CD4-positive, CD25-positive, alpha-beta regulatory T cell (primary cell): ENCODE measurements around the gene MAPK8IP3. TPM values are rescaled to one million over a fixed set of nuclear protein-coding genes. Genes with fewer than 3 reads are reported as not detected.
A peak's percentile ranks its signal among the peaks of the same experiment; 100 is the strongest.

Source experiments
- ATAC-seq, 2 donors: fragments of 150-1000 bp; cut with Tn5 transposase; one replicate each; pipeline ENCODE4 v1.10.0; 2021; ENCODE audit warnings: low read depth in 2 of 2, moderate number of reproducible peaks in 2 of 2, moderate library complexity in 1 of 2
- DNase-seq, 3 donors: peaks; one replicate each; pipeline versions ENCODE4 v3.0.0 to v3.0.0-alpha.2; 2012 to 2022; ENCODE audit warnings: mixed read lengths in 1 of 3
- H3K27ac ChIP-seq: one replicate; pipeline ENCODE4 v1.7.0; 2013; ENCODE audit warnings: mild to moderate bottlenecking, low read length; ENCODE audit not compliant: insufficient read depth, poor library complexity, severe bottlenecking
- H3K27me3 ChIP-seq: one replicate; pipeline ENCODE4 v1.7.0; 2013; ENCODE audit warnings: low read length; ENCODE audit not compliant: control insufficient read depth, insufficient read depth
- H3K36me3 ChIP-seq: one replicate; pipeline ENCODE4 v1.7.0; 2013; ENCODE audit warnings: mild to moderate bottlenecking, low read length, moderate library complexity; ENCODE audit not compliant: control insufficient read depth, insufficient read depth
- H3K4me1 ChIP-seq: 2 replicates; pipeline ENCODE4 v1.7.0; 2013; ENCODE audit warnings: mild to moderate bottlenecking, low read length; ENCODE audit not compliant: insufficient read depth, control insufficient read depth, poor library complexity, severe bottlenecking
- H3K4me3 ChIP-seq: one replicate; pipeline ENCODE4 v1.7.0; 2013; ENCODE audit warnings: low read depth, mild to moderate bottlenecking, low read length, moderate library complexity
- H3K9me3 ChIP-seq, 2 experiments: 1 replicate in 1 of 2; 2 replicates in 1 of 2; pipeline ENCODE4 v1.7.0; 2013; ENCODE audit warnings: low read length in 2 of 2, mild to moderate bottlenecking in 1 of 2, moderate library complexity in 1 of 2; ENCODE audit not compliant: control insufficient read depth in 2 of 2
- H3K27ac Mint-ChIP-seq, 3 donors: one replicate each; pipeline ENCODE4 v1.8.0; 2020 to 2022; ENCODE audit warnings: mild to moderate bottlenecking in 3 of 3, mixed read lengths in 3 of 3, moderate library complexity in 2 of 3
- H3K27me3 Mint-ChIP-seq: one replicate; pipeline ENCODE4 v1.8.0; 2022; ENCODE audit warnings: mild to moderate bottlenecking, mixed read lengths
- H3K36me3 Mint-ChIP-seq: one replicate; pipeline ENCODE4 v1.8.0; 2020; ENCODE audit warnings: mixed read lengths
- H3K4me1 Mint-ChIP-seq, 4 donors: one replicate each; pipeline ENCODE4 v1.8.0; 2020 to 2022; ENCODE audit warnings: mixed read lengths in 4 of 4, mild to moderate bottlenecking in 1 of 4
- H3K4me3 Mint-ChIP-seq, 4 donors: one replicate each; pipeline ENCODE4 v1.8.0; 2020 to 2022; ENCODE audit warnings: mild to moderate bottlenecking in 4 of 4, mixed read lengths in 4 of 4, moderate library complexity in 3 of 4
- H3K9me3 Mint-ChIP-seq, 7 donors: one replicate each; pipeline ENCODE4 v1.8.0; 2020 to 2022; ENCODE audit warnings: mixed read lengths in 7 of 7, mild to moderate bottlenecking in 3 of 7, moderate library complexity in 2 of 7
- polyA plus RNA-seq, 4 donors: library from polyadenylated mRNA; unstranded; fragments of 300-500 nt; fragmentation: Illumina TruSeq; gene quantifications; one replicate each; pipeline ENCODE4 v1.2.3, GENCODE V29; 2021
- total RNA-seq: library from RNA; stranded (reverse); gene quantifications from one replicate; pipeline ENCODE4 v1.2.3, GENCODE V29; 2022

Gene MAPK8IP3
- total and polyA plus RNA-seq, 5 donors from 2014 or later: 0.79 to 222 (median 1.4) TPM

GRCh38 chr16:1707193-1707790 lies 1.3 kb downstream of the MAPK8IP3 start:
- Mint-ChIP-seq H3K27ac (peak overlapping the region in 2 of 3 donors; percentile 85 to 90), H3K4me1 (peaks cover 9 to 54% (median 22%) of the 10 kb centered on the region in 4 donors), H3K27me3 (no peaks in the 10 kb centered on the region), H3K36me3 (peaks cover 3% of the 10 kb centered on the region), H3K9me3 (peaks cover 0 to 1% (median 0%) of the 10 kb centered on the region in 7 donors), H3K4me3 (peak overlapping the region; percentile 86 to 97 (median 89))
- H3K27me3 ChIP-seq: no peaks in the 10 kb centered on the region
- H3K36me3 ChIP-seq: peaks cover 3% of the 10 kb centered on the region
- ATAC-seq: no peak
- H3K4me3 ChIP-seq: peak overlapping the region; percentile 85
- H3K4me1 ChIP-seq: peaks cover 31% of the 10 kb centered on the region
- H3K9me3 ChIP-seq: no peaks in the 10 kb centered on the region
- H3K27ac ChIP-seq: peak overlapping the region; percentile 84
- peak in 2 of 3 donors; percentile 13 to 41 for DNase-seq

GRCh38 chr16:1708083-1708767 lies 2.2 kb downstream of the MAPK8IP3 start:
- Histone ChIP-seq H3K27ac (no peak overlapping the region), H3K4me3 (peak overlapping the region; percentile 85), H3K9me3 (no peaks in the 10 kb centered on the region), H3K27me3 (no peaks in the 10 kb centered on the region), H3K4me1 (peaks cover 35% of the 10 kb centered on the region), H3K36me3 (no peaks in the 10 kb centered on the region)
- ATAC-seq (no peak), DNase-seq (no peak)
- peaks cover 9 to 61% (median 22%) of the 10 kb centered on the region in 4 donors for H3K4me1 Mint-ChIP-seq
- H3K4me3 Mint-ChIP-seq: peak overlapping the region; percentile 86 to 97 (median 89)
- peak overlapping the region in 2 of 3 donors; percentile 26 to 85 for H3K27ac Mint-ChIP-seq
- peaks cover 0 to 1% (median 0%) of the 10 kb centered on the region in 7 donors for H3K9me3 Mint-ChIP-seq
- no peaks in the 10 kb centered on the region for H3K36me3 Mint-ChIP-seq
- no peaks in the 10 kb centered on the region for H3K27me3 Mint-ChIP-seq

DNA sequence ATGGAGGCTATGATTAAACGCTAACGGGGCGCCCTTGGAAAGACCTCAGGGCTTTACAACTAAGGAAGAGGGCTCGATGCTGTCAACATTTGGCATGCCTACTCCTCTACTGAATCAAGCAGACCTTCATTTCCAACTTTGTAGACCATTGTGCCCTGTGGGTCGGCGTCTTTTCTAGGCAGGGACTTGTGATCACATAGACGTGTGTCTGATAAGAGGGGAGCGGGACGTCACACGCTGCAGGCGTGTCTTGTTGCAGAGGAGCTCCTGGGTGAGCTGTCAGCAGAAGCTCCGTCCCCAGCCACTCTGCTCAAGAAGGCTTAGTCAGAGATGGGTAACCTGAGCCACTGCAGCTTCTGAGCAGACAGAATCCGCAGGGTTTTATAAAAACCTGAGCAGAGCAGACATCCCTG lies 2.8 kb downstream of the MAPK8IP3 start:
- no peak overlapping the region for H3K4me3 ChIP-seq
- H3K36me3 Mint-ChIP-seq: no peaks in the 10 kb centered on the region
- peak overlapping the region in 2 of 4 donors; percentile 50 to 86 for H3K4me3 Mint-ChIP-seq
- H3K27me3 ChIP-seq: no peaks in the 10 kb centered on the region
- no peak overlapping the region for H3K27ac ChIP-seq
- peaks cover 9 to 66% (median 22%) of the 10 kb centered on the region in 4 donors for H3K4me1 Mint-ChIP-seq
- H3K9me3 ChIP-seq: no peaks in the 10 kb centered on the region
- ATAC-seq (no peak), DNase-seq (no peak)
- no peaks in the 10 kb centered on the region for H3K36me3 ChIP-seq
- H3K27ac Mint-ChIP-seq: peak overlapping the region in 1 of 3 donors; percentile 11
- no peaks in the 10 kb centered on the region for H3K27me3 Mint-ChIP-seq
- H3K4me1 ChIP-seq: peaks cover 35% of the 10 kb centered on the region
- peaks cover 0 to 1% (median 0%) of the 10 kb centered on the region in 7 donors for H3K9me3 Mint-ChIP-seq

GRCh38 chr16:1709356-1709755 lies 3.4 kb downstream of the MAPK8IP3 start:
- H3K4me3 Mint-ChIP-seq: peak overlapping the region in 1 of 4 donors; percentile 86
- peaks cover 35% of the 10 kb centered on the region for H3K4me1 ChIP-seq

DNA sequence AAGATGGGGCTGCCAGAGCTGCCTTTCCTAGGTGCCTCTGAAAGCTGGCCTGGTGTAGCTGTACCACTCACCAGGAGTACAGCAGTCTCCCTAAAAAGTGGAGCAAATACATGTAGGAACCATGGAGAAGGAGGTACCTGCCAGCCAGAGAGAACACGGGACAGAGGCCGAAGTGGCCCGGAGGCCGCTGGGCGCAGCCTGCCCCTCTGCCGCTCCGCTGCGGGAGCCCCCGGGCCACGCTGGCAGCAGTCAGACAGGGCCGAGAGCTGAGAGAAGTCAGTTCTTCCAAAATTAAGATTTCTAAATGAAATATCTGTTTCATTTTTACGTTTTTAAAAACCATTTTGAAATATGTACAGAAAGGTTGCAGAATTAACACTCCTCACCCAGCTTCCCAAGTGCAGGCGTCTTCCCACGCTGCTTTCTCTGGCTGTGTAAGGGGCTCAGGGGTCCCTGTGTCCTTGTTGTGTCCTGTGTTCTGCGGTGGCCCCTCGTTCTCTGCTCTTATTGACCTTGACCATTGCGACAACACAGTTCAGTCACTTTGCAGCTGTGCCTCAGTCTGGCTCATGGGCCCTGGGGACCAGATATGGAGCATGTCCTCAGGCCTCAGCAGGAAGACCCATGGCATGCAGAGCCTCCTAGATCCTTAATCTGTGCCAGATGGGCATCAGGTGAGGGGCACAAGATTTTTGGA lies 5.0 kb downstream of the MAPK8IP3 start:
- no peaks in the 10 kb centered on the region for H3K27me3 Mint-ChIP-seq
- H3K27me3 ChIP-seq: no peaks in the 10 kb centered on the region
- no peak for ATAC-seq
- peak overlapping the region in 2 of 4 donors; percentile 27 to 68 for H3K4me3 Mint-ChIP-seq
- no peaks in the 10 kb centered on the region for H3K9me3 ChIP-seq
- H3K4me1 ChIP-seq: peaks cover 27% of the 10 kb centered on the region
- H3K4me1 Mint-ChIP-seq: peaks cover 9 to 59% (median 22%) of the 10 kb centered on the region in 4 donors
- no peak overlapping the region for H3K27ac Mint-ChIP-seq
- H3K27ac ChIP-seq: no peak overlapping the region
- H3K9me3 Mint-ChIP-seq: no peaks in the 10 kb centered on the region
- H3K36me3 Mint-ChIP-seq: no peaks in the 10 kb centered on the region
- DNase-seq: no peak
- no peak overlapping the region for H3K4me3 ChIP-seq
- H3K36me3 ChIP-seq: no peaks in the 10 kb centered on the region

More at GRCh38 chr16:1709356-1709755, 3.4 kb downstream of the MAPK8IP3 start:
- peaks cover 9 to 66% (median 21%) of the 10 kb centered on the region in 4 donors for H3K4me1 Mint-ChIP-seq
- no peaks in the 10 kb centered on the region for H3K27me3 Mint-ChIP-seq
- no peak overlapping the region for H3K27ac ChIP-seq
- H3K36me3 Mint-ChIP-seq: no peaks in the 10 kb centered on the region
- peak overlapping the region in 1 of 3 donors; percentile 11 for H3K27ac Mint-ChIP-seq
- no peak for ATAC-seq
- no peak overlapping the region for H3K4me3 ChIP-seq
- H3K9me3 ChIP-seq: no peaks in the 10 kb centered on the region
- H3K27me3 ChIP-seq: no peaks in the 10 kb centered on the region
- H3K9me3 Mint-ChIP-seq: no peaks in the 10 kb centered on the region
- H3K36me3 ChIP-seq: no peaks in the 10 kb centered on the region
- no peak for DNase-seq

DNA sequence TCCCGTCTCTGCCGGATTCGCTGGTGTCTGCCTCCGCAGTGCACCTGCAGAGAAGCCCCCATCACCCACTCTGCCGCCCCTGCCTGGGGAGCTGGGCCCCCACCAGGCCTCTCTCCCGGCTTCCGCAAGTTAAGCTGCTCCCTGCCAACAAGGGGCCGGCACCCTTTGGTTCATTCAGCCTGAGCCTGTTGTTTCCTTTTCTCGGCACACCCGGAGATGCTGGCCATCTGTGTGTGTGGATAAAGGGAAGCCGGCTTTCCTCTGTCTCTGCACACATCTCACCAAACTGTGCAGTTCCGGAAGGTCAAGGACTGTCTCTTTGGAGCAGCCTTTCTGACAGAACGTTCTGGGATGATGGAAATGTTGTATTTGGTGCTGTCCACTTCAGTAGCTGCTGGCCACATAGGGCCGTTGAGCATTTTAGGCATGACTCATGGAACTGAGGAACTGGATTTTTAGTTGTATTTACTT lies 6.8 kb downstream of the MAPK8IP3 start:
- Histone ChIP-seq H3K27me3 (no peaks in the 10 kb centered on the region), H3K9me3 (no peaks in the 10 kb centered on the region), H3K4me3 (no peak overlapping the region), H3K36me3 (no peaks in the 10 kb centered on the region), H3K27ac (no peak overlapping the region), H3K4me1 (peaks cover 10% of the 10 kb centered on the region)
- Mint-ChIP-seq H3K27me3 (no peaks in the 10 kb centered on the region), H3K36me3 (no peaks in the 10 kb centered on the region), H3K4me3 (peak overlapping the region in 1 of 4 donors; percentile 22), H3K27ac (peak overlapping the region in 1 of 3 donors; percentile 5), H3K9me3 (no peaks in the 10 kb centered on the region), H3K4me1 (peaks cover 3 to 52% (median 14%) of the 10 kb centered on the region in 4 donors)
- ATAC-seq (no peak), DNase-seq (no peak)

DNA sequence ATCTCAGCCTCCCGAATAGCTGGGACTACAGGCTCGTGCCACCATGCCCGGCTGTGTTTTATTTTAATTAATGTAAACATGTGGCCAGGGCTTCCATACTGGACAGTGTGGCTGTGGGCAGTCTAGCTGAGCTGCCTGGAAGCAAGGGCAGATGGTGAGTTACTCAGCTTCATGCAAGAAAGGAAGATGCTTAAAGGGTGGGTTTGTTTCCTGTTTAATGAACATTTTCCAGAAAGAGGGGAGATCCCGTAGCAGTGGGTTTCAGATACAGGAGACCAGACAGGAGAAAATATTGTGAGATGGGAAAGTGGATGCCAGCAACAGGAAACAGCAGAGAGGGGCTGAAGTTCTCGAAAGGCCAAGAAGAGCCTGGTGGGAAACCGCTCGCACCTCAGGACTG lies 7.3 kb downstream of the MAPK8IP3 start:
- Mint-ChIP-seq H3K27me3 (no peaks in the 10 kb centered on the region), H3K4me1 (peaks cover 0 to 48% (median 11%) of the 10 kb centered on the region in 4 donors), H3K9me3 (no peaks in the 10 kb centered on the region), H3K27ac (no peak overlapping the region), H3K36me3 (no peaks in the 10 kb centered on the region), H3K4me3 (peak overlapping the region in 1 of 4 donors; percentile 22)
- DNase-seq (no peak), ATAC-seq (no peak)
- H3K36me3 ChIP-seq: no peaks in the 10 kb centered on the region
- peaks cover 5% of the 10 kb centered on the region for H3K4me1 ChIP-seq
- H3K27ac ChIP-seq: no peak overlapping the region
- no peaks in the 10 kb centered on the region for H3K27me3 ChIP-seq
- H3K4me3 ChIP-seq: no peak overlapping the region
- no peaks in the 10 kb centered on the region for H3K9me3 ChIP-seq
